ENCODE results near the gene FAM193A.

DNA sequence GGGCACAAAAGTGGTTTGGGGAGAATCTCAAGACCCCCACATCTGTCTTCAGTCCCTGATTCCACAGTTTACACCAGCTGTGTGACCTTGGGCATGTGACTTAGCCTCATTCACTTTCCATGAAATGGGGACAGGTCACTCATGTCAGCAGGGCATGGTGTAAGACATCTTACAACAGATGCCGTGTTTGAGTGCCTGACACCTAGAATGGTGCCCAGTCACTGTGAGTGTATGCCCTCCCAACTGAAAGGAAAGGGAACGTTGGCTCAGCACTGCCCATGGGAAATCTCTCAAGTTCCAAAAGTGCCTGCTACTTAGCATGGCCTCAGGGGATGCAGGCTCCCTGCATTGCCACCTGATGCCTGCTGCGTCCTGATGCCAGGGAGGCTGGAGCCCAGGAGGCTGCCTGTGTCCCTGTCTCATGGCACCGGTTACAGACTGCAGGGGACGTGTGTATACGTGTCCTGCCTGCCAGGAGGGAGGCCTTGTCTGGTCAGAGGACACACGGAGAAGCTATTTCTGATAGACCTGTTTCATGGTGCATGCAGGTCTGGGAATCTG lies 35.3 kb upstream of the FAM193A start:
- TF ChIP-seq GATA3 (IDR thresholded peaks at IDR 0.05; ENCODE audit: low read depth, low read length) = no peak
- TF ChIP-seq GATA2 (IDR thresholded peaks at IDR 0.05; ENCODE audit: low read depth, low read length) = no peak

All from SH-SY5Y (cell line).